ENCODE measurements around the gene GPR55. TPM values are rescaled to one million over a fixed set of nuclear protein-coding genes. Genes with fewer than 3 reads are reported as not detected.

Gene GPR55
- total RNA-seq, 1 experiment from 2014 or later, result 0.19 TPM

- DNase-seq (ENCODE audit: low spot score), result no peak
- no peak for TF ChIP-seq CTCF (conservative IDR thresholded peaks at IDR 0.05; ENCODE audit: low read depth, low read length)
- TF ChIP-seq EZH2 (IDR thresholded peaks at IDR 0.05; ENCODE audit: borderline replicate concordance, low read depth, low read length, poor library complexity, severe bottlenecking), result no peak
- Histone ChIP-seq H3K27ac (ENCODE audit: low read depth, low read length, poor library complexity, severe bottlenecking) (no peak overlapping the region), H3K9me3 (ENCODE audit: low read depth, low read length, poor library complexity, severe bottlenecking) (no peaks in the 10 kb centered on the region), H3K4me3 (ENCODE audit: low read depth, low read length, poor library complexity, severe bottlenecking) (no peak overlapping the region), H3K36me3 (ENCODE audit: insufficient read depth, low read length, poor library complexity, severe bottlenecking) (no peaks in the 10 kb centered on the region), H3K4me1 (ENCODE audit: insufficient read depth, low read length, poor library complexity, severe bottlenecking) (no peaks in the 10 kb centered on the region), H3K27me3 (replicated peaks; ENCODE audit: insufficient read depth, low read depth, low read length, poor library complexity) (no peaks in the 10 kb centered on the region)
- ChIA-PET CTCF (no interaction called here), POLR2A (ENCODE audit: low non-redundant PET) (no interaction called here)
- BruUV-seq (replicated peaks), result no TSS peak
- intact Hi-C loops (cut with micrococcal nuclease; ENCODE audit: unreplicated experiment), result no loop called here
Measured at GRCh38 chr2:230893841-230894781, 30.9 kb downstream of the GPR55 start.

DNA sequence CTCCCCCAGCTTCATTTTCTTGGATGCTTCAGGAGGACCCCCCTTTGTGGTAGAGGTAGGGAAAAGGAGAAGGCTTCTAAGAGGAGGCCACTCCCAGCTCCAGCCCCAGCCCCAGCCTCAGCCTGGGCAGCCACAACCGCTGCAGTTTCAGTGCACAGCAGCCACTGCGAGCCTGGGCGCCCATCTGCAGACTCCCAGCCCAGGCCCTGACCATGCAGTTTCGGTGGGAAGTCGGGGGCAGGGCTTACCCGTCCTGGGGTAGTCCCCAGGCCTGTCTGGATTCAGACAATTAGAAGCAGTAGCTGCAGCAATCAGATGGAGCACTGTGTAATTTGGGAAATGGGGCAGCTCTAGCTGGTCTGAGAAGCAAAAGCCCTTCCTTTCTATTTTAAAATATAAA lies 31.7 kb downstream of the GPR55 start:
- no peak for TF ChIP-seq EZH2 (IDR thresholded peaks at IDR 0.05; ENCODE audit: borderline replicate concordance, low read depth, low read length, poor library complexity, severe bottlenecking)
- BruUV-seq (replicated peaks), result no TSS peak
- H3K36me3 ChIP-seq (ENCODE audit: insufficient read depth, low read length, poor library complexity, severe bottlenecking), result no peaks in the 10 kb centered on the region
- no peak overlapping the region for H3K4me3 ChIP-seq (ENCODE audit: low read depth, low read length, poor library complexity, severe bottlenecking)
- no peaks in the 10 kb centered on the region for H3K4me1 ChIP-seq (ENCODE audit: insufficient read depth, low read length, poor library complexity, severe bottlenecking)
- POLR2A ChIA-PET (ENCODE audit: low non-redundant PET), result no interaction called here
- H3K9me3 ChIP-seq (ENCODE audit: low read depth, low read length, poor library complexity, severe bottlenecking), result no peaks in the 10 kb centered on the region
- intact Hi-C loops (cut with micrococcal nuclease; ENCODE audit: unreplicated experiment), result no loop called here
- H3K27ac ChIP-seq (ENCODE audit: low read depth, low read length, poor library complexity, severe bottlenecking), result no peak overlapping the region
- CTCF ChIA-PET, result no interaction called here
- DNase-seq (ENCODE audit: low spot score), result no peak
- H3K27me3 ChIP-seq (replicated peaks; ENCODE audit: insufficient read depth, low read depth, low read length, poor library complexity), result no peaks in the 10 kb centered on the region

GRCh38 chr2:230891509-230891908 lies 33.5 kb downstream of the GPR55 start:
- H3K4me3 ChIP-seq (ENCODE audit: low read depth, low read length, poor library complexity, severe bottlenecking), result no peak overlapping the region
- ChIA-PET POLR2A (ENCODE audit: low non-redundant PET) (no interaction called here), CTCF (no interaction called here)
- no peak for DNase-seq (ENCODE audit: low spot score)
- H3K36me3 ChIP-seq (ENCODE audit: insufficient read depth, low read length, poor library complexity, severe bottlenecking), result no peaks in the 10 kb centered on the region
- no peak overlapping the region for H3K27ac ChIP-seq (ENCODE audit: low read depth, low read length, poor library complexity, severe bottlenecking)
- no TSS peak for BruUV-seq (replicated peaks)
- no peaks in the 10 kb centered on the region for H3K4me1 ChIP-seq (ENCODE audit: insufficient read depth, low read length, poor library complexity, severe bottlenecking)
- H3K27me3 ChIP-seq (replicated peaks; ENCODE audit: insufficient read depth, low read depth, low read length, poor library complexity), result no peaks in the 10 kb centered on the region
- TF ChIP-seq CTCF (conservative IDR thresholded peaks at IDR 0.05; ENCODE audit: low read depth, low read length), result no peak
- no peak for TF ChIP-seq EZH2 (IDR thresholded peaks at IDR 0.05; ENCODE audit: borderline replicate concordance, low read depth, low read length, poor library complexity, severe bottlenecking)
- intact Hi-C loops (cut with micrococcal nuclease; ENCODE audit: unreplicated experiment), result no loop called here
- no peaks in the 10 kb centered on the region for H3K9me3 ChIP-seq (ENCODE audit: low read depth, low read length, poor library complexity, severe bottlenecking)

All from A673 (cell line).